ENCODE data around the gene LILRB3. TPM values are rescaled to one million over a fixed set of nuclear protein-coding genes. Genes with fewer than 3 reads are reported as not detected.
"Not testable (repeated sequence)": the region's sequence is repeated elsewhere in the genome, so short reads cannot be mapped to it uniquely, and the experiment has no call there.

Gene LILRB3
- total and polyA plus RNA-seq, 2 experiments from 2014 or later, result not detected

GRCh38 chr19:54217517-54218247 lies 5.1 kb downstream of the LILRB3 start:
- H3K27me3 Mint-ChIP-seq (ENCODE audit: insufficient read depth, low read depth, poor library complexity); H3K9me2 ChIP-seq (ENCODE audit: insufficient read depth); H3K36me3 ChIP-seq (ENCODE audit: insufficient read depth); ATAC-seq; H3K4me1 Mint-ChIP-seq; H3K4me3 Mint-ChIP-seq; H4K20me1 ChIP-seq (replicated peaks; ENCODE audit: insufficient read depth); H2AFZ ChIP-seq; H3K27me3 ChIP-seq (ENCODE audit: insufficient read depth); H3K4me1 ChIP-seq (ENCODE audit: insufficient read depth); H3K4me2 ChIP-seq; H3K27ac ChIP-seq (ENCODE audit: low read depth); H3K79me2 ChIP-seq (replicated peaks; ENCODE audit: insufficient read depth); H3F3A ChIP-seq (replicated peaks; ENCODE audit: low read depth); H3K4me3 ChIP-seq; DNase-seq (ENCODE audit: low spot score); H3K9me3 Mint-ChIP-seq; H3K27ac Mint-ChIP-seq: not testable (repeated sequence)
- peaks cover 26% of the 10 kb centered on the region for H3K36me3 Mint-ChIP-seq (ENCODE audit: low read depth)

DNA sequence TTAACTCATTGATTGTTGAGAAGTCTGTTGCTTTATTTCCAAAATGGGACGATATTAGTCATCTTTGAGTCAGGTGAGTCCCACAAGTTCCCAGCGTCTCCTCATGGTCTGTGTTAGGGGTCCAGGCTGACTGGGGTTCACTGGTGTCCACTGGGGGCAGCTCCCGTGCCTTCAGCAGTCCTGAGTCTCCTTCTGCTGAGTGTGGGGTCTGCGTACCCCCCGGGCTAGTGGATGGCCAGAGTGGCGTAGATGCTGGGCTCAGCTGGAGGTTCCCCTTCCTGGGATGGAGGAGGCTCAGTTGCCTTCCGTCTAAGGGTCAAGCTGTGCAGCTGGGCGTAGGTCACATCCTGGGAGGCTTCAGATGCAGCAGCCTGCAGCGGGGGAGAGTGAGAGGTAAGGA lies 5.9 kb downstream of the LILRB3 start:
- Histone ChIP-seq H3K4me2 (no peak overlapping the region), H3K27me3 (ENCODE audit: insufficient read depth) (no peaks in the 10 kb centered on the region), H3K36me3 (ENCODE audit: insufficient read depth) (no peaks in the 10 kb centered on the region), H3F3A (replicated peaks; ENCODE audit: low read depth) (no peaks in the 10 kb centered on the region), H3K9me2 (ENCODE audit: insufficient read depth) (no peaks in the 10 kb centered on the region), H3K4me1 (ENCODE audit: insufficient read depth) (no peaks in the 10 kb centered on the region), H3K79me2 (replicated peaks; ENCODE audit: insufficient read depth) (no peaks in the 10 kb centered on the region), H3K4me3 (no peak overlapping the region), H4K20me1 (replicated peaks; ENCODE audit: insufficient read depth) (no peaks in the 10 kb centered on the region), H3K27ac (ENCODE audit: low read depth) (no peak overlapping the region), H2AFZ (no peak overlapping the region)
- no peak for ATAC-seq
- H3K4me3 Mint-ChIP-seq, result no peak overlapping the region
- no peak overlapping the region for H3K27ac Mint-ChIP-seq
- peaks cover 1% of the 10 kb centered on the region for H3K27me3 Mint-ChIP-seq (ENCODE audit: insufficient read depth, low read depth, poor library complexity)
- H3K4me1 Mint-ChIP-seq, result no peaks in the 10 kb centered on the region; the same call in 1 of the 3 replicates
- H3K36me3 Mint-ChIP-seq (ENCODE audit: low read depth), result peaks cover 28% of the 10 kb centered on the region
- DNase-seq (ENCODE audit: low spot score), result no peak
- peaks cover 6% of the 10 kb centered on the region; the same call in 2 of the 3 replicates for H3K9me3 Mint-ChIP-seq
- no peak for TF ChIP-seq EZH2 (IDR thresholded peaks at IDR 0.05; ENCODE audit: low read depth, unreplicated experiment)
- no peak for TF ChIP-seq POLR2AphosphoS5 (IDR thresholded peaks at IDR 0.05; ENCODE audit: low read depth)
- no peak for TF ChIP-seq CREB1 (CRISPR knock-in tag; IDR thresholded peaks at IDR 0.05; ENCODE audit: low read depth)
- no peak for TF ChIP-seq ZNF331 (CRISPR knock-in tag; IDR thresholded peaks at IDR 0.05; ENCODE audit: low read depth)
- TF ChIP-seq NANOG (IDR thresholded peaks at IDR 0.05; ENCODE audit: borderline replicate concordance), result no peak
- TF ChIP-seq, protein P1, sequence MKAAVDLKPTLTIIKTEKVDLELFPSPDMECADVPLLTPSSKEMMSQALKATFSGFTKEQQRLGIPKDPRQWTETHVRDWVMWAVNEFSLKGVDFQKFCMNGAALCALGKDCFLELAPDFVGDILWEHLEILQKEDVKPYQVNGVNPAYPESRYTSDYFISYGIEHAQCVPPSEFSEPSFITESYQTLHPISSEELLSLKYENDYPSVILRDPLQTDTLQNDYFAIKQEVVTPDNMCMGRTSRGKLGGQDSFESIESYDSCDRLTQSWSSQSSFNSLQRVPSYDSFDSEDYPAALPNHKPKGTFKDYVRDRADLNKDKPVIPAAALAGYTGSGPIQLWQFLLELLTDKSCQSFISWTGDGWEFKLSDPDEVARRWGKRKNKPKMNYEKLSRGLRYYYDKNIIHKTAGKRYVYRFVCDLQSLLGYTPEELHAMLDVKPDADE (IDR thresholded peaks at IDR 0.05), result no peak
- TF ChIP-seq, protein P2, sequence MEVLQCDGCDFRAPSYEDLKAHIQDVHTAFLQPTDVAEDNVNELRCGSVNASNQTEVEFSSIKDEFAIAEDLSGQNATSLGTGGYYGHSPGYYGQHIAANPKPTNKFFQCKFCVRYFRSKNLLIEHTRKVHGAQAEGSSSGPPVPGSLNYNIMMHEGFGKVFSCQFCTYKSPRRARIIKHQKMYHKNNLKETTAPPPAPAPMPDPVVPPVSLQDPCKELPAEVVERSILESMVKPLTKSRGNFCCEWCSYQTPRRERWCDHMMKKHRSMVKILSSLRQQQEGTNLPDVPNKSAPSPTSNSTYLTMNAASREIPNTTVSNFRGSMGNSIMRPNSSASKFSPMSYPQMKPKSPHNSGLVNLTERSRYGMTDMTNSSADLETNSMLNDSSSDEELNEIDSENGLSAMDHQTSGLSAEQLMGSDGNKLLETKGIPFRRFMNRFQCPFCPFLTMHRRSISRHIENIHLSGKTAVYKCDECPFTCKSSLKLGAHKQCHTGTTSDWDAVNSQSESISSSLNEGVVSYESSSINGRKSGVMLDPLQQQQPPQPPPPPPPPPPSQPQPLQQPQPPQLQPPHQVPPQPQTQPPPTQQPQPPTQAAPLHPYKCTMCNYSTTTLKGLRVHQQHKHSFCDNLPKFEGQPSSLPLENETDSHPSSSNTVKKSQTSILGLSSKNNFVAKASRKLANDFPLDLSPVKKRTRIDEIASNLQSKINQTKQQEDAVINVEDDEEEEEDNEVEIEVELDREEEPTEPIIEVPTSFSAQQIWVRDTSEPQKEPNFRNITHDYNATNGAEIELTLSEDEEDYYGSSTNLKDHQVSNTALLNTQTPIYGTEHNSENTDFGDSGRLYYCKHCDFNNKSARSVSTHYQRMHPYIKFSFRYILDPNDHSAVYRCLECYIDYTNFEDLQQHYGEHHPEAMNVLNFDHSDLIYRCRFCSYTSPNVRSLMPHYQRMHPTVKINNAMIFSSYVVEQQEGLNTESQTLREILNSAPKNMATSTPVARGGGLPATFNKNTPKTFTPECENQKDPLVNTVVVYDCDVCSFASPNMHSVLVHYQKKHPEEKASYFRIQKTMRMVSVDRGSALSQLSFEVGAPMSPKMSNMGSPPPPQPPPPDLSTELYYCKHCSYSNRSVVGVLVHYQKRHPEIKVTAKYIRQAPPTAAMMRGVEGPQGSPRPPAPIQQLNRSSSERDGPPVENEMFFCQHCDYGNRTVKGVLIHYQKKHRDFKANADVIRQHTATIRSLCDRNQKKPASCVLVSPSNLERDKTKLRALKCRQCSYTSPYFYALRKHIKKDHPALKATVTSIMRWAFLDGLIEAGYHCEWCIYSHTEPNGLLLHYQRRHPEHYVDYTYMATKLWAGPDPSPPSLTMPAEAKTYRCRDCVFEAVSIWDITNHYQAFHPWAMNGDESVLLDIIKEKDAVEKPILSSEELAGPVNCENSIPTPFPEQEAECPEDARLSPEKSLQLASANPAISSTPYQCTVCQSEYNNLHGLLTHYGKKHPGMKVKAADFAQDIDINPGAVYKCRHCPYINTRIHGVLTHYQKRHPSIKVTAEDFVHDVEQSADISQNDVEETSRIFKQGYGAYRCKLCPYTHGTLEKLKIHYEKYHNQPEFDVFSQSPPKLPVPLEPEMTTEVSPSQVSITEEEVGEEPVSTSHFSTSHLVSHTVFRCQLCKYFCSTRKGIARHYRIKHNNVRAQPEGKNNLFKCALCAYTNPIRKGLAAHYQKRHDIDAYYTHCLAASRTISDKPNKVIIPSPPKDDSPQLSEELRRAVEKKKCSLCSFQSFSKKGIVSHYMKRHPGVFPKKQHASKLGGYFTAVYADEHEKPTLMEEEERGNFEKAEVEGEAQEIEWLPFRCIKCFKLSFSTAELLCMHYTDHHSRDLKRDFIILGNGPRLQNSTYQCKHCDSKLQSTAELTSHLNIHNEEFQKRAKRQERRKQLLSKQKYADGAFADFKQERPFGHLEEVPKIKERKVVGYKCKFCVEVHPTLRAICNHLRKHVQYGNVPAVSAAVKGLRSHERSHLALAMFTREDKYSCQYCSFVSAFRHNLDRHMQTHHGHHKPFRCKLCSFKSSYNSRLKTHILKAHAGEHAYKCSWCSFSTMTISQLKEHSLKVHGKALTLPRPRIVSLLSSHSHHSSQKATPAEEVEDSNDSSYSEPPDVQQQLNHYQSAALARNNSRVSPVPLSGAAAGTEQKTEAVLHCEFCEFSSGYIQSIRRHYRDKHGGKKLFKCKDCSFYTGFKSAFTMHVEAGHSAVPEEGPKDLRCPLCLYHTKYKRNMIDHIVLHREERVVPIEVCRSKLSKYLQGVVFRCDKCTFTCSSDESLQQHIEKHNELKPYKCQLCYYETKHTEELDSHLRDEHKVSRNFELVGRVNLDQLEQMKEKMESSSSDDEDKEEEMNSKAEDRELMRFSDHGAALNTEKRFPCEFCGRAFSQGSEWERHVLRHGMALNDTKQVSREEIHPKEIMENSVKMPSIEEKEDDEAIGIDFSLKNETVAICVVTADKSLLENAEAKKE (CRISPR knock-in tag; IDR thresholded peaks at IDR 0.05), result no peak
- TF ChIP-seq JUNB (IDR thresholded peaks at IDR 0.05; ENCODE audit: unreplicated experiment), result no peak
- TF ChIP-seq, protein P3, sequence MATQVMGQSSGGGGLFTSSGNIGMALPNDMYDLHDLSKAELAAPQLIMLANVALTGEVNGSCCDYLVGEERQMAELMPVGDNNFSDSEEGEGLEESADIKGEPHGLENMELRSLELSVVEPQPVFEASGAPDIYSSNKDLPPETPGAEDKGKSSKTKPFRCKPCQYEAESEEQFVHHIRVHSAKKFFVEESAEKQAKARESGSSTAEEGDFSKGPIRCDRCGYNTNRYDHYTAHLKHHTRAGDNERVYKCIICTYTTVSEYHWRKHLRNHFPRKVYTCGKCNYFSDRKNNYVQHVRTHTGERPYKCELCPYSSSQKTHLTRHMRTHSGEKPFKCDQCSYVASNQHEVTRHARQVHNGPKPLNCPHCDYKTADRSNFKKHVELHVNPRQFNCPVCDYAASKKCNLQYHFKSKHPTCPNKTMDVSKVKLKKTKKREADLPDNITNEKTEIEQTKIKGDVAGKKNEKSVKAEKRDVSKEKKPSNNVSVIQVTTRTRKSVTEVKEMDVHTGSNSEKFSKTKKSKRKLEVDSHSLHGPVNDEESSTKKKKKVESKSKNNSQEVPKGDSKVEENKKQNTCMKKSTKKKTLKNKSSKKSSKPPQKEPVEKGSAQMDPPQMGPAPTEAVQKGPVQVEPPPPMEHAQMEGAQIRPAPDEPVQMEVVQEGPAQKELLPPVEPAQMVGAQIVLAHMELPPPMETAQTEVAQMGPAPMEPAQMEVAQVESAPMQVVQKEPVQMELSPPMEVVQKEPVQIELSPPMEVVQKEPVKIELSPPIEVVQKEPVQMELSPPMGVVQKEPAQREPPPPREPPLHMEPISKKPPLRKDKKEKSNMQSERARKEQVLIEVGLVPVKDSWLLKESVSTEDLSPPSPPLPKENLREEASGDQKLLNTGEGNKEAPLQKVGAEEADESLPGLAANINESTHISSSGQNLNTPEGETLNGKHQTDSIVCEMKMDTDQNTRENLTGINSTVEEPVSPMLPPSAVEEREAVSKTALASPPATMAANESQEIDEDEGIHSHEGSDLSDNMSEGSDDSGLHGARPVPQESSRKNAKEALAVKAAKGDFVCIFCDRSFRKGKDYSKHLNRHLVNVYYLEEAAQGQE (IDR thresholded peaks at IDR 0.05; ENCODE audit: unreplicated experiment), result no peak
- no peak for TF ChIP-seq STAT1 (IDR thresholded peaks at IDR 0.05; ENCODE audit: unreplicated experiment)
- no peak for TF ChIP-seq EZH2phosphoT487 (IDR thresholded peaks at IDR 0.05; ENCODE audit: unreplicated experiment)

Measured in GM23338 (cell line).